Measurements from ENCODE around the gene CD33. TPM values are rescaled to one million over a fixed set of nuclear protein-coding genes. Genes with fewer than 3 reads are reported as not detected.

The CD33 gene
- total and polyA plus RNA-seq, 2 donors: 7.1 to 7.9 TPM

- WGBS: 41% methylated on average over 5 of the region's 5 CpGs
- DNase-seq (ENCODE audit: low read depth in 6 of 9, low spot score in 9 of 9): peak in 7 of 9 donors; percentile 12 to 60 (median 21)
Measured at GRCh38 chr19:51259348-51260245, 34.7 kb downstream of the CD33 start.

GRCh38 chr19:51263808-51264207, 38.9 kb downstream of the CD33 start:
- Histone ChIP-seq H3K9me3 (ENCODE audit: control insufficient read depth in 2 of 2, insufficient read depth in 1 of 2, low read length in 1 of 2) (no peaks in the 10 kb centered on the region), H3K27me3 (ENCODE audit: control insufficient read depth in 2 of 2, insufficient read depth in 1 of 2, low read length in 1 of 2) (no peaks in the 10 kb centered on the region), H3K4me1 (ENCODE audit: control insufficient read depth in 2 of 2, insufficient read depth in 2 of 2, low read length in 2 of 2) (peaks cover 0 to 1% of the 10 kb centered on the region in 2 donors), H3K27ac (ENCODE audit: low read depth in 1 of 2, low read length in 1 of 2) (no peak overlapping the region), H3K4me3 (ENCODE audit: low read length in 2 of 2) (no peak overlapping the region), H3K36me3 (ENCODE audit: control insufficient read depth in 2 of 2, insufficient read depth in 2 of 2, low read length in 1 of 2) (no peaks in the 10 kb centered on the region)
- 91% methylated on average over 4 of the region's 4 CpGs for WGBS
- DNase-seq (ENCODE audit: low read depth in 6 of 9, low spot score in 9 of 9): no peak

More at GRCh38 chr19:51259348-51260245, 34.7 kb downstream of the CD33 start:
- no peaks in the 10 kb centered on the region for H3K9me3 ChIP-seq (ENCODE audit: control insufficient read depth in 2 of 2, insufficient read depth in 1 of 2, low read length in 1 of 2)
- peaks cover 0 to 11% of the 10 kb centered on the region in 2 donors for H3K4me1 ChIP-seq (ENCODE audit: control insufficient read depth in 2 of 2, insufficient read depth in 2 of 2, low read length in 2 of 2)
- no peaks in the 10 kb centered on the region for H3K27me3 ChIP-seq (ENCODE audit: control insufficient read depth in 2 of 2, insufficient read depth in 1 of 2, low read length in 1 of 2)
- H3K27ac ChIP-seq (ENCODE audit: low read depth in 1 of 2, low read length in 1 of 2): no peak overlapping the region
- H3K36me3 ChIP-seq (ENCODE audit: control insufficient read depth in 2 of 2, insufficient read depth in 2 of 2, low read length in 1 of 2): no peaks in the 10 kb centered on the region
- no peak overlapping the region for H3K4me3 ChIP-seq (ENCODE audit: low read length in 2 of 2)

- no peak for DNase-seq (ENCODE audit: low read depth in 6 of 9, low spot score in 9 of 9)
- Histone ChIP-seq H3K27me3 (ENCODE audit: control insufficient read depth in 2 of 2, insufficient read depth in 1 of 2, low read length in 1 of 2) (no peaks in the 10 kb centered on the region), H3K4me3 (ENCODE audit: low read length in 2 of 2) (no peak overlapping the region), H3K4me1 (ENCODE audit: control insufficient read depth in 2 of 2, insufficient read depth in 2 of 2, low read length in 2 of 2) (no peaks in the 10 kb centered on the region), H3K36me3 (ENCODE audit: control insufficient read depth in 2 of 2, insufficient read depth in 2 of 2, low read length in 1 of 2) (no peaks in the 10 kb centered on the region), H3K27ac (ENCODE audit: low read depth in 1 of 2, low read length in 1 of 2) (no peak overlapping the region), H3K9me3 (ENCODE audit: control insufficient read depth in 2 of 2, insufficient read depth in 1 of 2, low read length in 1 of 2) (no peaks in the 10 kb centered on the region)
- WGBS: 88% methylated on average over 26 of the region's 26 CpGs
Measured at GRCh38 chr19:51271067-51271466, 46.2 kb downstream of the CD33 start.

GRCh38 chr19:51272183-51272810, 47.4 kb downstream of the CD33 start:
- no peaks in the 10 kb centered on the region for H3K27me3 ChIP-seq (ENCODE audit: control insufficient read depth in 2 of 2, insufficient read depth in 1 of 2, low read length in 1 of 2)
- H3K4me1 ChIP-seq (ENCODE audit: control insufficient read depth in 2 of 2, insufficient read depth in 2 of 2, low read length in 2 of 2): no peaks in the 10 kb centered on the region
- no peaks in the 10 kb centered on the region for H3K9me3 ChIP-seq (ENCODE audit: control insufficient read depth in 2 of 2, insufficient read depth in 1 of 2, low read length in 1 of 2)
- no peak overlapping the region for H3K27ac ChIP-seq (ENCODE audit: low read depth in 1 of 2, low read length in 1 of 2)
- DNase-seq (ENCODE audit: low read depth in 6 of 9, low spot score in 9 of 9): peak in 1 of 9 donors; percentile 16
- no peaks in the 10 kb centered on the region for H3K36me3 ChIP-seq (ENCODE audit: control insufficient read depth in 2 of 2, insufficient read depth in 2 of 2, low read length in 1 of 2)
- WGBS: 44% methylated on average over 6 of the region's 6 CpGs
- no peak overlapping the region for H3K4me3 ChIP-seq (ENCODE audit: low read length in 2 of 2)

GRCh38 chr19:51274049-51274770, 49.3 kb downstream of the CD33 start:
- whole genome bisulfite sequencing: 93% methylated on average over 8 of the region's 8 CpGs
- H3K4me3 ChIP-seq (ENCODE audit: low read length in 2 of 2): no peak overlapping the region
- no peak for DNase-seq (ENCODE audit: low read depth in 6 of 9, low spot score in 9 of 9)
- H3K36me3 ChIP-seq (ENCODE audit: control insufficient read depth in 2 of 2, insufficient read depth in 2 of 2, low read length in 1 of 2): no peaks in the 10 kb centered on the region
- H3K27ac ChIP-seq (ENCODE audit: low read depth in 1 of 2, low read length in 1 of 2): no peak overlapping the region
- H3K4me1 ChIP-seq (ENCODE audit: control insufficient read depth in 2 of 2, insufficient read depth in 2 of 2, low read length in 2 of 2): no peaks in the 10 kb centered on the region
- no peaks in the 10 kb centered on the region for H3K27me3 ChIP-seq (ENCODE audit: control insufficient read depth in 2 of 2, insufficient read depth in 1 of 2, low read length in 1 of 2)
- H3K9me3 ChIP-seq (ENCODE audit: control insufficient read depth in 2 of 2, insufficient read depth in 1 of 2, low read length in 1 of 2): no peaks in the 10 kb centered on the region

GRCh38 chr19:51277112-51277511, 52.2 kb downstream of the CD33 start:
- DNase-seq (ENCODE audit: low read depth in 6 of 9, low spot score in 9 of 9): no peak
- no peak overlapping the region for H3K27ac ChIP-seq (ENCODE audit: low read depth in 1 of 2, low read length in 1 of 2)
- no peaks in the 10 kb centered on the region for H3K27me3 ChIP-seq (ENCODE audit: control insufficient read depth in 2 of 2, insufficient read depth in 1 of 2, low read length in 1 of 2)
- H3K4me1 ChIP-seq (ENCODE audit: control insufficient read depth in 2 of 2, insufficient read depth in 2 of 2, low read length in 2 of 2): no peaks in the 10 kb centered on the region
- 82% methylated on average over 3 of the region's 3 CpGs for WGBS
- H3K9me3 ChIP-seq (ENCODE audit: control insufficient read depth in 2 of 2, insufficient read depth in 1 of 2, low read length in 1 of 2): no peaks in the 10 kb centered on the region
- no peaks in the 10 kb centered on the region for H3K36me3 ChIP-seq (ENCODE audit: control insufficient read depth in 2 of 2, insufficient read depth in 2 of 2, low read length in 1 of 2)
- no peak overlapping the region for H3K4me3 ChIP-seq (ENCODE audit: low read length in 2 of 2)

- Histone ChIP-seq H3K4me1 (ENCODE audit: control insufficient read depth in 2 of 2, insufficient read depth in 2 of 2, low read length in 2 of 2) (no peaks in the 10 kb centered on the region), H3K27ac (ENCODE audit: low read depth in 1 of 2, low read length in 1 of 2) (no peak overlapping the region), H3K36me3 (ENCODE audit: control insufficient read depth in 2 of 2, insufficient read depth in 2 of 2, low read length in 1 of 2) (no peaks in the 10 kb centered on the region), H3K27me3 (ENCODE audit: control insufficient read depth in 2 of 2, insufficient read depth in 1 of 2, low read length in 1 of 2) (no peaks in the 10 kb centered on the region), H3K9me3 (ENCODE audit: control insufficient read depth in 2 of 2, insufficient read depth in 1 of 2, low read length in 1 of 2) (no peaks in the 10 kb centered on the region), H3K4me3 (ENCODE audit: low read length in 2 of 2) (no peak overlapping the region)
- DNase-seq (ENCODE audit: low read depth in 6 of 9, low spot score in 9 of 9): no peak
- WGBS: 92% methylated on average over 4 of the region's 4 CpGs
Measured at GRCh38 chr19:51282335-51282734, 57.5 kb downstream of the CD33 start.

GRCh38 chr19:51285682-51286081, 60.8 kb downstream of the CD33 start:
- WGBS: 91% methylated on average over 3 of the region's 3 CpGs
- Histone ChIP-seq H3K27ac (ENCODE audit: low read depth in 1 of 2, low read length in 1 of 2) (no peak overlapping the region), H3K4me3 (ENCODE audit: low read length in 2 of 2) (no peak overlapping the region), H3K36me3 (ENCODE audit: control insufficient read depth in 2 of 2, insufficient read depth in 2 of 2, low read length in 1 of 2) (no peaks in the 10 kb centered on the region), H3K9me3 (ENCODE audit: control insufficient read depth in 2 of 2, insufficient read depth in 1 of 2, low read length in 1 of 2) (no peaks in the 10 kb centered on the region), H3K27me3 (ENCODE audit: control insufficient read depth in 2 of 2, insufficient read depth in 1 of 2, low read length in 1 of 2) (no peaks in the 10 kb centered on the region), H3K4me1 (ENCODE audit: control insufficient read depth in 2 of 2, insufficient read depth in 2 of 2, low read length in 2 of 2) (no peaks in the 10 kb centered on the region)
- no peak for DNase-seq (ENCODE audit: low read depth in 6 of 9, low spot score in 9 of 9)
